Renal pelvis (tissue), 4 donors: ENCODE measurements around the gene MED17. TPM values are rescaled to one million over a fixed set of nuclear protein-coding genes. Genes with fewer than 3 reads are reported as not detected.

Source experiments
- DNase-seq: peaks from one replicate; pipeline ENCODE4 v3.0.0-alpha.2; 2013
- polyA plus RNA-seq, 3 donors: library from polyadenylated mRNA; unstranded; fragments of 120-200 nt; gene quantifications; one replicate each; pipeline ENCODE4 v1.2.1, GENCODE V29; 2013; ENCODE audit not compliant: insufficient read length in 3 of 3

MED17 gene
- polyA plus RNA-seq, 3 donors = 37.8 to 46.4 (median 44.6) TPM

GRCh38 chr11:93845181-93846092 lies 61.4 kb downstream of the MED17 start:
- no peak for DNase-seq

- DNase-seq = no peak
Measured at GRCh38 chr11:93846411-93846810, 62.3 kb downstream of the MED17 start.

GRCh38 chr11:93849201-93849600 lies 65.1 kb downstream of the MED17 start:
- DNase-seq = no peak

- DNase-seq = peak; percentile 34
Measured at GRCh38 chr11:93849751-93850593, 65.9 kb downstream of the MED17 start.

- no peak for DNase-seq
Measured at GRCh38 chr11:93850594-93851018, 66.5 kb downstream of the MED17 start, which contains the start of gene VSTM5. Gene VSTM5 (minus strand): TSS chr11:93850618. CDS start chr11:93850502, 116 bp downstream.

- DNase-seq = no peak
Measured at GRCh38 chr11:93852242-93852641, 68.2 kb downstream of the MED17 start.

GRCh38 chr11:93857413-93858120 lies 73.5 kb downstream of the MED17 start:
- no peak for DNase-seq

GRCh38 chr11:93858121-93858775 lies 74.2 kb downstream of the MED17 start:
- no peak for DNase-seq

GRCh38 chr11:93861808-93862207 lies 77.7 kb downstream of the MED17 start:
- DNase-seq = no peak

Other genes with a start within 250 kb of the MED17 start
- gene SMCO4, start 240.9 kb upstream of the MED17 start, polyA plus RNA-seq = 10 to 100 TPM; 14.1 to 17.4 (median 16.3) TPM
- 10 to 100 TPM; 20.4 to 22.6 (median 20.6) TPM for gene CEP295, start 122.6 kb upstream of the MED17 start, polyA plus RNA-seq
- 100 to 1,000 TPM in 2 of 3 donors, 10 to 100 TPM in 1; 99.7 to 161 (median 151) TPM for gene TAF1D, start 42.8 kb upstream of the MED17 start, polyA plus RNA-seq
- 100 to 1,000 TPM; 149 to 241 (median 217) TPM for gene C11orf54, start 42.6 kb upstream of the MED17 start, polyA plus RNA-seq
- gene VSTM5, start 66.3 kb downstream of the MED17 start, polyA plus RNA-seq = 1 to 10 TPM; 1.4 to 2.4 (median 1.7) TPM
- gene HEPHL1, start 237.1 kb downstream of the MED17 start, polyA plus RNA-seq = under 1 TPM in 1 of 3 donors, not detected in 2; 0.09 TPM